Fibroblast of mammary gland (primary cell): Measurements from ENCODE around the gene ATP10B.
"Not testable (repeated sequence)": the region's sequence is repeated elsewhere in the genome, so short reads cannot be mapped to it uniquely, and the experiment has no call there.

Source experiments
- DNase-seq: peaks from one replicate; pipeline ENCODE4 v3.0.0-alpha.2; 2010; ENCODE audit warnings: low read depth
- H3K4me3 ChIP-seq: 2 replicates; pipeline ENCODE4 v1.5.1; 2011; ENCODE audit warnings: low read depth, mild to moderate bottlenecking, low read length, moderate library complexity; ENCODE audit not compliant: control insufficient read depth
- TF ChIP-seq, protein P1 (sequence below): conservative IDR thresholded peaks from 2 replicates; pipeline ENCODE4 v1.5.1; 2011; ENCODE audit warnings: low read depth, low read length, inconsistent platforms; ENCODE audit not compliant: control insufficient read depth, insufficient read depth

The ATP10B gene

DNA sequence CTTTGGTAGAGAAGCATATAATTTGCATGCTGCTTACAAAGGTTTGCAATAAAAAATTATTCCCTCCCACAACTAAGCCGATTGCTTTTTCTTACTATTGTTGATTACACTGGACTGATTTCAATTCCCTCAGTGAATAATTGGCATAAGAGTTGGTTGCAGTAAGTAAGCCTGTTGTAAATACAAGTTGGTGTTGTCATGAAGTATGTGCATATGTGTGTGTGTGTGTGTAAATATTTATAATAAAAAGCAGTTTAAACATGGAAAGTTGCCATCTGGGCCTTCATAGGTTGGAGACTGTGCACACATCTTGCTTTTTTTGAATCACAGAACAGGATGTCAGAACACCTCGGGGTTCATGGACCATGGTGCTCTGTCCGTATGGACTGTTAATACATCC is 131.2 kb downstream of the ATP10B start:
- H3K4me3 ChIP-seq, result no peak overlapping the region
- TF ChIP-seq, protein P1, sequence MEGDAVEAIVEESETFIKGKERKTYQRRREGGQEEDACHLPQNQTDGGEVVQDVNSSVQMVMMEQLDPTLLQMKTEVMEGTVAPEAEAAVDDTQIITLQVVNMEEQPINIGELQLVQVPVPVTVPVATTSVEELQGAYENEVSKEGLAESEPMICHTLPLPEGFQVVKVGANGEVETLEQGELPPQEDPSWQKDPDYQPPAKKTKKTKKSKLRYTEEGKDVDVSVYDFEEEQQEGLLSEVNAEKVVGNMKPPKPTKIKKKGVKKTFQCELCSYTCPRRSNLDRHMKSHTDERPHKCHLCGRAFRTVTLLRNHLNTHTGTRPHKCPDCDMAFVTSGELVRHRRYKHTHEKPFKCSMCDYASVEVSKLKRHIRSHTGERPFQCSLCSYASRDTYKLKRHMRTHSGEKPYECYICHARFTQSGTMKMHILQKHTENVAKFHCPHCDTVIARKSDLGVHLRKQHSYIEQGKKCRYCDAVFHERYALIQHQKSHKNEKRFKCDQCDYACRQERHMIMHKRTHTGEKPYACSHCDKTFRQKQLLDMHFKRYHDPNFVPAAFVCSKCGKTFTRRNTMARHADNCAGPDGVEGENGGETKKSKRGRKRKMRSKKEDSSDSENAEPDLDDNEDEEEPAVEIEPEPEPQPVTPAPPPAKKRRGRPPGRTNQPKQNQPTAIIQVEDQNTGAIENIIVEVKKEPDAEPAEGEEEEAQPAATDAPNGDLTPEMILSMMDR, result no peak
- DNase-seq, result no peak

DNA sequence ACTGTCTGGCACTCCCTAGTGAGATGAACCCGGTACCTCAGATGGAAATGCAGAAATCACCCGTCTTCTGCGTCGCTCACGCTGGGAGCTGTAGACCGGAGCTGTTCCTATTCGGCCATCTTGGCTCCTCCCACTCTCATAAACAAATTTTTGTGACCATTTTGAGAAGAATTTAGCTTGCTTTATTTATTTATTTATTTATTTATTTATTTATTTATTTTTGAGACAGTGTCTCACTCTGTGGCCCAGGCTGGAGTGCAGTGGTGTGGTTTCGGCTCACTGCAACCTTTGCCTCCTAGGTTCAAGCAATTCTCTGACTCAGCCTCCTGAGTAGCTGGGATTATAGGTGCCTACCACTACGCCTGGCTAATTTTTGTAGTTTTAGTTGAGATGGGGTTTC is 136.5 kb downstream of the ATP10B start:
- H3K4me3 ChIP-seq, DNase-seq: not testable (repeated sequence)

DNA sequence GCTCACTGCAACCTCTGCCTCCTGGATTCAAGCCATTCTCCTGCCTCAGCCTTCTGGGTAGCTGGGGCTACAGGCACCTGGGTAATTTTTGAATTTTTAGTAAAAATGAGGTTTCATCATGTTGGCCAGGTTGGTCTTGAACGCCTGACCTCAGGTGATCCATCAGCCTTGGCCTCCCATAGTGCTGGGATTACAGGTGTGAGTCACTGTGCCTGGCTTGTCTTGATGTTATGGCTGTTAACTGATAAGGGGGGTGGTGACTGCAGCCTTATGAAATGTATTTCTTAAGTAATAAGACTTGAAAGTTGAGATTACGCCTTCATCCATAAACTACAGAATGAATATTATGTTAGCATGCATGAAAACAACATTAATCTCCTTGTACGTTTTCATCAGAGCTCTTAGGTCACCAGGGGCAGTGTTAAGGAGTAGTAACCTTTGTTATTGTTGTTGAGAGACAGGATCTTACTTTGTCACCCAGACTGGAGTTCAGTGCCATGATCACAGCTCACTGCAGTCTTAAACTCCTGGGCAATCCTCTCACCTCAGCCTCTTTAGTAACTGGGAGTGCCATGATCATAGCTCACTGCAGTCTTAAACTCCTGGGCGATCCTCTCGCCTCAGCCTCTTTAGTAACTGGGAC is 148.3 kb downstream of the ATP10B start:
- DNase-seq, result no peak
- TF ChIP-seq, protein P1, result no peak

DNA sequence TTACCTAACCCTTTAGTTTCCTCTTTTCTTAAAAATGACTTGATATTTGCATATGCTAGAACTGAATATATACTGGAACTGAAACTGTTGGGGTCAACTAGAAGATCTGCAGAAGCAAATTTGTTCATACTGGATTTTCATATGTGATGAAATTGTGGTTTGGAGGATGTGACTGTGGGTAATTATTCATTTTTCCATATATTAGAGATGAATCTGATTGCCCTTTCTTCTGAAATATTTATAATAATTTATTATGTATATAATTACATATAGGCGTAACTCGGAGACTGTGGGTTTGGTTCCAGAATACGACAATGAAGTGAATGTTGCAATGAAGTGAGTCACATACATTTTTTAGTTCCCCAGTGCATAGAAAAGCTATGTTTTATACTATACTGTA is 149.1 kb downstream of the ATP10B start:
- TF ChIP-seq, protein P1, result no peak
- H3K4me3 ChIP-seq, result no peak overlapping the region
- DNase-seq, result no peak

More for the DNA sequence above, 148.3 kb downstream of the ATP10B start:
- H3K4me3 ChIP-seq, result no peak overlapping the region

DNA sequence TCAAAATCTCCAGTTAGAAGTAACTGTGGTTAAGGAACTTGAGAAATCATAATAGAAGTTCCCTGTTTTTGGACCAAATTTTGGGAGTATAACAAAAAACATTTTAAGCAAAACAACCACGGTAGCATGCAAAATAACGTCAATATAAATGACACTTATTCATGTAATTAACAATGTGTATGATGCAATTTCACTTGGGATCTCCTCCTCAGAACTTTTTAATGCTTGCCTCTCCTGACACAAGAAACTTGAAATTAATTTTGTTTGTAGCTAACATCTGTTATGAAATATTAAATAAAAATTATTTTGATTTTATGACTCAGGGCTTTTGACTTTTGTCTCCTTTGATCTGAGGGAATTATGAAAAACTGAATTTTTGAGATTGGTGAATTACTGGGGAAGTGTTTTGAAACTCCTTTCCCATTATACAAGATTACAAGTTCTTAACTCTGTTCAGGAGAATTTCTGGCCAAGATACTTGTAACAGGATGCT is 149.7 kb downstream of the ATP10B start:
- DNase-seq, result no peak
- TF ChIP-seq, protein P1, result no peak

DNA sequence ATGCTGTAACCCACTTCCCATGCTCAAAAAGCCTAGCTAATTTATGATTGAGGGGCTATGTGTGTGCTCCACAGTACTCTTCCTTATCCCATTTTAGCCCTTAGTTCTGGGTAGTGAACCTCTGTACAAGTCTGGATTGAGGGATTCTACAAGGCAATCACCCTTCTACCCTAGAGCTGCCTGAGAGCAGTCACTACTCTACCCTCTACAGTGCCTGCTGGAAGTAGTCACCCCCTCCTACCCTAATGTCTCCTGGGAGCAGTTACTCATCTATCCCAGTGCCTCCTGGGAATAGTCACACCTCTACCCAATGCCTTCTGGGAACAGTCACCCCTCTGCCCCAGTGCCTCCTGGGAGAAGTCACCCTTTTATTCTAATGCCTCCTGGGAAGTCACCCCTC is 150.6 kb downstream of the ATP10B start:
- H3K4me3 ChIP-seq, result no peak overlapping the region
- DNase-seq, result no peak
- TF ChIP-seq, protein P1, result no peak

More for the DNA sequence above, 149.7 kb downstream of the ATP10B start:
- no peak overlapping the region for H3K4me3 ChIP-seq

DNA sequence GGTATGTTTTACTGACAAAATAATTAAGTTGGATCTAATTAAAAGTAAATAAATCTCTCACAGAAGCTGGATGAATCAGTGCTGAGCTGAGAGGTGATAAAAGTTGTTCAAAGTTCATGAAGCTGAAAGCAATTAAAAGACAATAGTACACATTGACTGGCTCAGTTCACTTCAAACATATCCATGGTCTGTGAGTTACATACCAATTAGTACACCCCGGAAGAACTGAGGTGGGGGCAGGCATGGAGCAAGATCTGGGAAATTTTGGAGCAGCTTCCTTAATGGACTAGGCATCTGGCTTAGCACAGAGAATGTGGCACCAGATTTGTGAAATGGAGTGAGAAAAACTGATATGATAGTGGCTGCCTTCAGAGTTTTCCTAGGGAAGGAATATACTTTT is 152.7 kb downstream of the ATP10B start:
- no peak overlapping the region for H3K4me3 ChIP-seq
- DNase-seq, result no peak
- TF ChIP-seq, protein P1, result no peak
